ENCODE results near the gene RENBP. TPM values are rescaled to one million over a fixed set of nuclear protein-coding genes. Genes with fewer than 3 reads are reported as not detected.

Gene RENBP
- total RNA-seq, 1 donor from 2014 or later: 46.4 TPM

GRCh38 chrX:153913701-153914100, 30.7 kb downstream of the RENBP start:
- DNase-seq (no peak), ATAC-seq (no peak)
- no peak for TF ChIP-seq CTCF (IDR thresholded peaks at IDR 0.05)
- Histone ChIP-seq H3K27me3 (no peaks in the 10 kb centered on the region), H3K27ac (no peak overlapping the region), H3K4me3 (no peak overlapping the region), H3K9me3 (no peaks in the 10 kb centered on the region), H3K4me1 (no peaks in the 10 kb centered on the region), H3K36me3 (no peaks in the 10 kb centered on the region)
- intact Hi-C loops (cut with DNase I): no loop called here

GRCh38 chrX:153913211-153913610, 31.2 kb downstream of the RENBP start:
- no peaks in the 10 kb centered on the region for H3K4me1 ChIP-seq
- H3K9me3 ChIP-seq: no peaks in the 10 kb centered on the region
- H3K27me3 ChIP-seq: no peaks in the 10 kb centered on the region
- TF ChIP-seq CTCF (IDR thresholded peaks at IDR 0.05): no peak
- DNase-seq (no peak), ATAC-seq (no peak)
- intact Hi-C loops (cut with DNase I): no loop called here
- H3K36me3 ChIP-seq: no peaks in the 10 kb centered on the region
- no peak overlapping the region for H3K4me3 ChIP-seq
- H3K27ac ChIP-seq: no peak overlapping the region

- intact Hi-C loops (cut with DNase I): no loop called here
- no peak overlapping the region for H3K27ac ChIP-seq
- ATAC-seq: no peak
- no peaks in the 10 kb centered on the region for H3K9me3 ChIP-seq
- H3K4me1 ChIP-seq: no peaks in the 10 kb centered on the region
- DNase-seq: no peak
- TF ChIP-seq CTCF (IDR thresholded peaks at IDR 0.05): no peak
- no peak overlapping the region for H3K4me3 ChIP-seq
- H3K27me3 ChIP-seq: no peaks in the 10 kb centered on the region
- H3K36me3 ChIP-seq: no peaks in the 10 kb centered on the region
Measured at GRCh38 chrX:153911798-153912197, 32.6 kb downstream of the RENBP start.

- DNase-seq (no peak), ATAC-seq (no peak)
- no peaks in the 10 kb centered on the region for H3K27me3 ChIP-seq
- H3K9me3 ChIP-seq: no peaks in the 10 kb centered on the region
- no peaks in the 10 kb centered on the region for H3K4me1 ChIP-seq
- H3K27ac ChIP-seq: no peak overlapping the region
- intact Hi-C loops (cut with DNase I): no loop called here
- H3K36me3 ChIP-seq: no peaks in the 10 kb centered on the region
- TF ChIP-seq CTCF (IDR thresholded peaks at IDR 0.05): no peak
- H3K4me3 ChIP-seq: no peak overlapping the region
Measured at GRCh38 chrX:153910446-153910845, 34.0 kb downstream of the RENBP start.

- Histone ChIP-seq H3K9me3 (no peaks in the 10 kb centered on the region), H3K36me3 (no peaks in the 10 kb centered on the region), H3K4me3 (no peak overlapping the region), H3K27ac (no peak overlapping the region), H3K27me3 (no peaks in the 10 kb centered on the region), H3K4me1 (no peaks in the 10 kb centered on the region)
- TF ChIP-seq CTCF (IDR thresholded peaks at IDR 0.05): no peak
- DNase-seq (no peak), ATAC-seq (no peak)
- intact Hi-C loops (cut with DNase I): no loop called here
Measured at GRCh38 chrX:153909980-153910360, 34.5 kb downstream of the RENBP start.
